HFF-Myc (cell line): Measurements from ENCODE around the gene LSM14A.
"Not testable (repeated sequence)": the region's sequence is repeated elsewhere in the genome, so short reads cannot be mapped to it uniquely, and the experiment has no call there.

Experiments
- DNase-seq: peaks from one replicate; pipeline ENCODE4 v3.0.0-alpha.2; 2011; ENCODE audit warnings: low read depth; ENCODE audit errors: extremely low read depth
- H3K4me3 ChIP-seq: replicated peaks from 2 replicates; pipeline ENCODE4 v1.5.1; 2011; ENCODE audit warnings: low read depth, mild to moderate bottlenecking, control low read depth, low read length
- TF ChIP-seq, protein P1 (sequence below): IDR thresholded peaks from 2 replicates; pipeline ENCODE4 v1.5.1; 2012; ENCODE audit warnings: mild to moderate bottlenecking, low read depth, low read length, control low read depth; ENCODE audit errors: missing control alignments

The LSM14A gene

DNA sequence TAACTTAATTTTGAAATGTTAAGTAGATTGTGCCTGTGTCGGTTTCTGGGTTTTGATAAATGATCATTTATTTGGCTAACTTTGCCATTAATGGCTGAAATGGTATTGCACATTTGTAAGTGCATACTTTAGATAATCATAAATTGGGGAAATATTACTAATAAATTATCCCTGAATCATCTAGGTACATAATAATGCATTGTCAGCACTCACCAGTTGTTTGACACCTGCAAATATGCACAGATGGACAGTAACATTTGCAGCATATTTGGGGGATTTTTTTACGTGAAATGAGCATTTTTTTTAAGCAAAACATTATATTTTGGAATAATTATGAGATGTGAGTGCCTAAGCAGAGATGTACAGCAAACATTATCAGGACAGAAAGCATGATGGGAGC, 41.0 kb downstream of the LSM14A start:
- no peak overlapping the region for H3K4me3 ChIP-seq
- TF ChIP-seq, protein P1, sequence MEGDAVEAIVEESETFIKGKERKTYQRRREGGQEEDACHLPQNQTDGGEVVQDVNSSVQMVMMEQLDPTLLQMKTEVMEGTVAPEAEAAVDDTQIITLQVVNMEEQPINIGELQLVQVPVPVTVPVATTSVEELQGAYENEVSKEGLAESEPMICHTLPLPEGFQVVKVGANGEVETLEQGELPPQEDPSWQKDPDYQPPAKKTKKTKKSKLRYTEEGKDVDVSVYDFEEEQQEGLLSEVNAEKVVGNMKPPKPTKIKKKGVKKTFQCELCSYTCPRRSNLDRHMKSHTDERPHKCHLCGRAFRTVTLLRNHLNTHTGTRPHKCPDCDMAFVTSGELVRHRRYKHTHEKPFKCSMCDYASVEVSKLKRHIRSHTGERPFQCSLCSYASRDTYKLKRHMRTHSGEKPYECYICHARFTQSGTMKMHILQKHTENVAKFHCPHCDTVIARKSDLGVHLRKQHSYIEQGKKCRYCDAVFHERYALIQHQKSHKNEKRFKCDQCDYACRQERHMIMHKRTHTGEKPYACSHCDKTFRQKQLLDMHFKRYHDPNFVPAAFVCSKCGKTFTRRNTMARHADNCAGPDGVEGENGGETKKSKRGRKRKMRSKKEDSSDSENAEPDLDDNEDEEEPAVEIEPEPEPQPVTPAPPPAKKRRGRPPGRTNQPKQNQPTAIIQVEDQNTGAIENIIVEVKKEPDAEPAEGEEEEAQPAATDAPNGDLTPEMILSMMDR, result no peak
- no peak for DNase-seq

DNA sequence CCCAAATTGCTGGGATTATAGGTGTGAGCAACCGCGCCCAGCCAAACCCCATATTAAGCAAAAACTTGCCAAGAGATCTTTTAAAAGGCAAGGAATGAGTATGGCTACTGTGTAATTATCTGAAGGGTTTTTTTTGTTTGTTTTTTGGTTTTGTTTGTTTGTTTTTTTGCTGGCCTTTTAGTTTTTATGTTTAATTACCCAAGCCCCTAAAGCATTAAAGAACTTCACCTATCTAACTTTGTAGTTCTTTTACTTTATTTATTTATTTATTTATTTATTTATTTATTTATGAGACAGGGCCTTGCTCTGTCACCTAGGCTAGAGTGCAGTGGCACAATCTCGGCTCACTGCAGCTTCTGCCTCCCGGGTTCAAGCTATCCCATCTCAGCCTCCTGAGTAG, 41.7 kb downstream of the LSM14A start:
- no peak overlapping the region for H3K4me3 ChIP-seq
- TF ChIP-seq, protein P1, result no peak
- no peak for DNase-seq

DNA sequence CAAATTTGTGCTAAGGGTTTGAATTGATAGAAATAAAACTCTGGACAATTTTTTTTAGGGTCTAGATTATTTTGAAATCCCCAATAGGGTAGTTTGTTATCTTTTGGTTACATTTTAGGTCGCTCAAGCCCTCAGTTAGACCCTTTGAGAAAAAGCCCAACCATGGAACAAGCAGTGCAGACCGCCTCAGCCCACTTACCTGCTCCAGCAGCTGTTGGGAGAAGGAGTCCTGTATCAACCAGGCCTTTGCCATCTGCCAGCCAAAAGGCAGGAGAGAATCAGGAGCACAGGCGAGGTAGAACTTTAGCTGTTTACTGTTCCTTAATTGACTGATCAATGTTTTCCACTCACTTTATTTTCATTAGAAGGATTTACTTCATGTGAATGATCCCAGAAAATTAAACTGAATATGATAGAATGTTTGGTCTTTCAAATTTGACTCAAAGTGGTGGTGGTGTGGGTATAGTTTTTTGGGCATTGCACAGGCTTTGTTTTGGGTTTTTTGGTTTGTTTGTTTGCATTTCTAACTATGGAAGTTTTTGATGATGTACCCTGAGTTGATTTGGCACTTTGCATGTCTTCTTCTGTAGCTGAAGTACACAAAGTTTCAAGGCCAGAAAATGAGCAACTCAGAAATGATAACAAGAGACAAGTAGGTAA, 42.8 kb downstream of the LSM14A start:
- TF ChIP-seq, protein P1, result no peak
- H3K4me3 ChIP-seq, result no peak overlapping the region
- no peak for DNase-seq

DNA sequence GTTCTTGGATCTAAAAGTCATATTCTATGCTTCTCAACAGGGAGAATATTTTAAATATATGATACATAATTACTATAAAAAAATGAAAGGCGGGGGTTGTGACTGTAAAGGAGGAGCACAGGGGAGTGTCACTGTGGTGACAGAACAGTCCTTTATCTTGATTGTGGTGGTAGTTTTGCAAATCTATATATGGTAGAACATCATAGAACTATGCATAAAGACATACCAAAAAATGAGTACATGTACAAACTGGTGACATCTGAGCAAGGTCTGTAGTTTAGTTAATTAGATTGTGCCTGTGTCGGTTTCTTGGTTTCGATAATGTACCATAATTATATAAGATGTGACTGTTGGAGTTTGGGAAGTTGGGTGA, 43.3 kb downstream of the LSM14A start:
- TF ChIP-seq, protein P1, result no peak
- no peak for DNase-seq
- H3K4me3 ChIP-seq, result no peak overlapping the region

DNA sequence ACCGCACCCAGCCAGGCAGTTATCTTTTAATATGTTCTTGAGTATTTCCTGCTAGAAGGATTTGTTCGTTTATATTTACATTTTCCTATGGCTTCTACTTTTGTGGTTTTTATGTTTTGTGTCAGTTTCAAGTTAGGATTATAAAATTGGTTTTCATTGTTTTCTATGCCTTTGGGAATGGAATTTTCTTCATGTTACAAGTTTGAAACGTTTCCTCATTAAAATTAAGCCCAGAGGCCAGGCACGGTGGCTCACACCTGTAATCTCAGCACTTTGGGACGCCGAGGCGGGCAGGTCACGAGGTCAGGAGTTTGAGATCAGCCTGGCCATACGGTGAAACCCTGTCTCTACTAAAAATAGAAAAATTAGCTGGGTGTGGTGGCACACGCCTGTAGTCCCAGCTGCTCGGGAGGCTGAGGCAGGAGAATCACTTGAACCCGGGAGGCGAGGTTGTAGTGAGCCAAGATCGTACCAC, 44.5 kb downstream of the LSM14A start:
- DNase-seq, H3K4me3 ChIP-seq: not testable (repeated sequence)

DNA sequence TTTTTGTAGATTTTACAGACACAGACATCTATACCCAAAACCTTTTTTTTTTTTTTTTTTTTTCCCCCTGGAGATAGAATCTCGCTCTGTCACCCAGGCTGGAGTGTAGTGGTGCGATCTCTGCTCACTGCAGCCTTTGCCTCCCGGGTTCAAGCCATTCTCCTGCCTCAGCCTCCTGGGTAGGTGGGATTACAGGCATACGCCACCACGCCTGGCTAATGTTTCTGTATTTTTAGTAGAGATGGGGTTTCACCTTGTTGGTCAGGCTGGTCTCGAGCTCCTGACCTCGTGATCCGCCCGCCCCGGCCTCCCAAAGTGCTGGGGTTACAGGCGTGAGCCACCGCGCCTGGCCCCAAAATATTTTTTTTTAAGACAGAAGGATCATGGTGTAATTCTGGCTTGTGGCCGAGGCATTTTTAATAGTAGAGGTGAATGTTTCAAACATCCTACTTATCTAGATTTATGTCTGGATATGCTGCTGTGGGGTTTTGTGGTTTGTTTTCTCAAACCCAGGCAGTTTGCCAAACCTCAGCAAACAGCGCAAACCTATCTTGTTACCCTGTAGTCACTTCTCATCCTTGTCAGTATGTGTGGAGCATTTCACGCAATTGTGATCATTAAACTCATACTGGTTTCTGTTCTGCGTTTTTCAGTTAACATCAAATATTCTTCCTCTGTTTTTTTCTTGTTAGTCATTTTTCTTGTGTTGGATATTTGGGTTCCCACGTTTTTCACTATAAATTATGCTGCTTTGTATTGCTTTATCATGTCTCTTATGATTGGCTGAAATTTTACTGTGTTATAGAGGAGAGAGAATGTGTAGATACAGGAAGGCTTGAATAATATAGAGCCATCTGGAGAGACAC, 45.9 kb downstream of the LSM14A start:
- TF ChIP-seq, protein P1, result no peak
- H3K4me3 ChIP-seq, result no peak overlapping the region
- peak; percentile 76 for DNase-seq

DNA sequence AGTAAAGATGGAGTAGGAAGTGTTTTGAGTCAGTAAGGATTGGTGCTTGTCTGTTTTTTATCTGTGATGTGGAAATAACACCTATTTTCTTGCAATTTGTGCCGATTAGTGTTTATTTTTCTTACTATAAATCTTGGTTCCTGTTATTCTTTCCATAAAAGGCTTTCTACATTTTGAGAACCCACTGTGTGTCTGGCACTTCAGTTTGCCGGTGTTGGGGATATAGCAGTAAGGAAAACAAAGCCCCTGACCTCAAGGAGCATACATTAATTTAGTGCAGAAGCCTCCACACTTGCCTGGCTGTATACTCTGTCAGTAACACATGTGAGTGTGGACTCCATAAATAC, 46.5 kb downstream of the LSM14A start:
- H3K4me3 ChIP-seq, result no peak overlapping the region
- DNase-seq, result no peak
- TF ChIP-seq, protein P1, result no peak
